ENCODE results near the gene SCD5. TPM values are rescaled to one million over a fixed set of nuclear protein-coding genes. Genes with fewer than 3 reads are reported as not detected.

Gene SCD5
- total and polyA plus RNA-seq, 2 donors (not counting 3 experiments of a cell fraction or from before 2014, with no cell fraction given) = 38.4 to 38.5 TPM

GRCh38 chr4:82810176-82810575 is 11.6 kb upstream of the SCD5 start:
- Histone ChIP-seq H3K9me3 (replicated peaks; ENCODE audit: control insufficient read depth, insufficient read depth, low read length) (no peaks in the 10 kb centered on the region), H2AFZ (ENCODE audit: low read depth, low read length) (no peak overlapping the region), H3K27ac (ENCODE audit: insufficient read depth, low read depth, low read length) (no peak overlapping the region), H4K20me1 (replicated peaks; ENCODE audit: control insufficient read depth, extremely low read depth, insufficient read depth, low read length) (no peaks in the 10 kb centered on the region), H3K9me1 (replicated peaks; ENCODE audit: control insufficient read depth, extremely low read depth, insufficient read depth, low read length) (no peaks in the 10 kb centered on the region), H3K27me3 (ENCODE audit: control insufficient read depth in 2 of 2, insufficient read depth in 2 of 2, low read length in 2 of 2) (no peaks in the 10 kb centered on the region), H3K36me3 (ENCODE audit: control insufficient read depth in 2 of 2, extremely low read depth in 1 of 2, insufficient read depth in 2 of 2, low read length in 2 of 2) (no peaks in the 10 kb centered on the region), H3K9ac (replicated peaks; ENCODE audit: extremely low read depth, insufficient read depth, low read length) (no peak overlapping the region), H3K4me2 (ENCODE audit: insufficient read depth, low read length) (no peak overlapping the region), H3K79me2 (ENCODE audit: control insufficient read depth, insufficient read depth, low read length) (no peaks in the 10 kb centered on the region), H3K4me1 (ENCODE audit: control insufficient read depth, extremely low read depth, insufficient read depth, low read length) (peaks cover 6% of the 10 kb centered on the region), H3K4me3 (replicated peaks in 1 of 3; ENCODE audit: insufficient read depth in 1 of 3, low read depth in 1 of 3, low read length in 3 of 3) (no peak overlapping the region)
- intact Hi-C loops (cut with micrococcal nuclease) (no loop called here), dilution Hi-C loops (cut with MboI; ENCODE audit: extremely low pct_ligation_motif_present, low sequenced_read_pairs) (no loop called here)
- ChIA-PET CTCF (no interaction called here), POLR2A (no interaction called here)
- no peak for FAIRE-seq
- no peak for DNase-seq (ENCODE audit: low read depth, low spot score)
- BruUV-seq (replicated peaks) = no TSS peak
- TF ChIP-seq JUN (IDR thresholded peaks at IDR 0.05; ENCODE audit: borderline replicate concordance, insufficient read depth, insufficient read length, low read depth) = no peak
- TF ChIP-seq EZH2 (IDR thresholded peaks at IDR 0.05; ENCODE audit: borderline replicate concordance, low read depth, low read length, severe bottlenecking) = no peak
- no peak for TF ChIP-seq CTCF (IDR thresholded peaks at IDR 0.05; ENCODE audit: extremely low read depth in 1 of 2, insufficient read depth in 1 of 2, low read depth in 1 of 2, low read length in 2 of 2)
- no peak for TF ChIP-seq POLR2AphosphoS5 (IDR thresholded peaks at IDR 0.05; ENCODE audit: insufficient read depth, low read depth, low read length)
- no peak for TF ChIP-seq MAX (IDR thresholded peaks at IDR 0.05; ENCODE audit: insufficient read depth, insufficient read length)

- no peaks in the 10 kb centered on the region for H3K9me1 ChIP-seq (replicated peaks; ENCODE audit: control insufficient read depth, extremely low read depth, insufficient read depth, low read length)
- no peak for TF ChIP-seq POLR2AphosphoS5 (IDR thresholded peaks at IDR 0.05; ENCODE audit: insufficient read depth, low read depth, low read length)
- no peak for TF ChIP-seq JUN (IDR thresholded peaks at IDR 0.05; ENCODE audit: borderline replicate concordance, insufficient read depth, insufficient read length, low read depth)
- no peak for TF ChIP-seq FOS (IDR thresholded peaks at IDR 0.05; ENCODE audit: borderline replicate concordance, insufficient read depth, low read length)
- no peak for TF ChIP-seq MAX (IDR thresholded peaks at IDR 0.05; ENCODE audit: insufficient read depth, insufficient read length)
- TF ChIP-seq MYC (IDR thresholded peaks at IDR 0.05; ENCODE audit: low read depth, low read length) = no peak
- TF ChIP-seq POLR2A (IDR thresholded peaks at IDR 0.05; ENCODE audit: low read depth, low read length) = no peak
- TF ChIP-seq EZH2 (IDR thresholded peaks at IDR 0.05; ENCODE audit: borderline replicate concordance, low read depth, low read length, severe bottlenecking) = no peak
- TF ChIP-seq GATA2 (IDR thresholded peaks at IDR 0.05; ENCODE audit: insufficient read depth, insufficient read length, low read depth, low read length) = no peak
- no peak for TF ChIP-seq CTCF (IDR thresholded peaks at IDR 0.05; ENCODE audit: extremely low read depth in 1 of 2, insufficient read depth in 1 of 2, low read depth in 1 of 2, low read length in 2 of 2)
- peaks cover 0 to 4% of the 10 kb centered on the region in 2 experiments for H3K27me3 ChIP-seq (ENCODE audit: control insufficient read depth in 2 of 2, insufficient read depth in 2 of 2, low read length in 2 of 2)
- no peaks in the 10 kb centered on the region for H3K9me3 ChIP-seq (replicated peaks; ENCODE audit: control insufficient read depth, insufficient read depth, low read length)
- no peak overlapping the region for H2AFZ ChIP-seq (ENCODE audit: low read depth, low read length)
- H3K79me2 ChIP-seq (ENCODE audit: control insufficient read depth, insufficient read depth, low read length) = no peaks in the 10 kb centered on the region
- intact Hi-C loops (cut with micrococcal nuclease) (no loop called here), dilution Hi-C loops (cut with MboI; ENCODE audit: extremely low pct_ligation_motif_present, low sequenced_read_pairs) (no loop called here)
- BruUV-seq (replicated peaks) = no TSS peak
- peaks cover 6% of the 10 kb centered on the region for H3K4me1 ChIP-seq (ENCODE audit: control insufficient read depth, extremely low read depth, insufficient read depth, low read length)
- H3K4me2 ChIP-seq (ENCODE audit: insufficient read depth, low read length) = no peak overlapping the region
- H3K4me3 ChIP-seq (replicated peaks in 1 of 3; ENCODE audit: insufficient read depth in 1 of 3, low read depth in 1 of 3, low read length in 3 of 3) = no peak overlapping the region
- FAIRE-seq (no peak), DNase-seq (ENCODE audit: low read depth, low spot score) (no peak)
- POLR2A ChIA-PET = no interaction called here
- no peak overlapping the region for H3K9ac ChIP-seq (replicated peaks; ENCODE audit: extremely low read depth, insufficient read depth, low read length)
- H4K20me1 ChIP-seq (replicated peaks; ENCODE audit: control insufficient read depth, extremely low read depth, insufficient read depth, low read length) = no peaks in the 10 kb centered on the region
- CTCF ChIA-PET = no interaction called here
- H3K27ac ChIP-seq (ENCODE audit: insufficient read depth, low read depth, low read length) = no peak overlapping the region
- H3K36me3 ChIP-seq (ENCODE audit: control insufficient read depth in 2 of 2, extremely low read depth in 1 of 2, insufficient read depth in 2 of 2, low read length in 2 of 2) = no peaks in the 10 kb centered on the region
Measured at GRCh38 chr4:82809619-82810018, 11.0 kb upstream of the SCD5 start.

Measured in endothelial cell of umbilical vein (primary cell).